GM18858 (cell line): ENCODE data around the gene KMT5B.

ENCODE experiments used
- ATAC-seq: cut with Tn5 transposase; IDR thresholded peaks from one replicate; pipeline ENCODE4 v1.9.1; 2021; ENCODE audit not compliant: unreplicated experiment

The KMT5B gene

GRCh38 chr11:68121067-68121899 lies 91.8 kb downstream of the KMT5B start, which contains the start of gene CHKA:
Gene CHKA (minus strand): TSS chr11:68121388. CDS start chr11:68121177, 211 bp downstream.
- peak; percentile 52 for ATAC-seq

GRCh38 chr11:68120273-68121066 lies 92.6 kb downstream of the KMT5B start:
- ATAC-seq, result no peak

- ATAC-seq, result no peak
Observed at GRCh38 chr11:68118706-68119448, 94.2 kb downstream of the KMT5B start.

DNA sequence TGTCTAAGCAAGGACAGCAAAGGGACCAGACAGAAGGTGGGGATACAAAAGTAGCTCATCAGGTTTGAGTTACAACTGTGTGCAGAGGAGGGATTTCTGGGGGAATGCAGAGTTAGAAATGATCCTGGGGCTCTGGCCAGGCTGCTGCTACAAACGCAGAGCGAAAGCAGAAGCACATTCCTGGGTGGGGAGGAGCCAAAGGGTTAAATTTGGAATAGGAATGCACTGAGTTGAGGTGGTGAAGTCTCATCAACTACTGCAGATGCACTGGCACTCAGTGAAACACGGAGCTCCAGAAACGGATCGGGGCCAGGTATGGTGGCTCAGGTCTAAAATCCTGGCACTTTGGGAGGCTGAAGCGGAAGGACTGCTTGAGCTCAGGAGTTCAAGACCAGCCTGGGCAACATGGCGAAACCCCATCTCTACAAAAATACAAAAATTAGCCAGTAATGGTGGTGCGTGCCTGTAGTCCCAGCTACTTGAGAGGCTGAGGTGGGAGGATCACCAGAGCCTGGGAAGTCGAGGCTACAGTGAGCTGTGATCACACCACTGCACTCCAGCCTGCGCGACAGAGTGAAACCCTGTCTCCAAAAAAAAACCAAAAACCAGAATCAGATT lies 95.1 kb downstream of the KMT5B start:
- ATAC-seq, result no peak

DNA sequence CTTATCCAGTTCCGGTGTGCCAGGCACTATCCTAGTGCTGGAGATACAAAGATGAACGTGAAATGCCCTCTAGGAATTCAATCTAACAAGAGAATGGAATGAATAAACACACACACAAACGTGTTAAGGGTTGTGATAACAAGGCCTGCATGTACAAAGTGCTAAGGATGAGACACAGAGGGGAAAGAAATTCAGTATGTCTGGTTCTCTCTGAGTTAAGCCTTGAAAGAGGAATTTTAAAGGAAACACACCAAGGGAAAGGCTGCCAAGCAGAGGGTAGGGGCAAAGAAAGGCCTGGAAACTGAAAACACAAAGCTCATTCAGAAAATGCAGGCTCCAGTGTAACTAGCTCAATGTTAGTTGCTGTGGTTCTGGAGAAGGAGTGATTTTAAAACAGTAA lies 96.1 kb downstream of the KMT5B start:
- ATAC-seq, result no peak

DNA sequence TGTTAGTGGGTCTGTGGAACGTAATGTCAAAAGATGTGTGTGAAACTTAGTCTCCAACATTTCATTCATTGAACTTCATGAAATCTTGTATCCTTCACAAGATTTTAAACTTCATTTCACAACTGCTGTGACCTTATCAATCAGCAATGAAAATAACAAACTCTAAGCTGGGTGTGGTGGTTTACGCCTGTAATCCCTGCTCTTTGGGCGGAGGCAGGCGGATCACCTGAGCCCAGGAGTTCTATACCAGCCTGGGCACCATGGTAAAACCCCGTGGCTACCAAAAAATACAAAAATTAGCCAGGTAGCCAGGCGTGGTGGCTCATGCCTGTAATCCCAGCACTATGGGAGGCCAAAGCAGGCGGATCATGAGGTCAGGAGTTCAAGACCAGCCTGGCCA lies 97.0 kb downstream of the KMT5B start:
- ATAC-seq, result no peak

DNA sequence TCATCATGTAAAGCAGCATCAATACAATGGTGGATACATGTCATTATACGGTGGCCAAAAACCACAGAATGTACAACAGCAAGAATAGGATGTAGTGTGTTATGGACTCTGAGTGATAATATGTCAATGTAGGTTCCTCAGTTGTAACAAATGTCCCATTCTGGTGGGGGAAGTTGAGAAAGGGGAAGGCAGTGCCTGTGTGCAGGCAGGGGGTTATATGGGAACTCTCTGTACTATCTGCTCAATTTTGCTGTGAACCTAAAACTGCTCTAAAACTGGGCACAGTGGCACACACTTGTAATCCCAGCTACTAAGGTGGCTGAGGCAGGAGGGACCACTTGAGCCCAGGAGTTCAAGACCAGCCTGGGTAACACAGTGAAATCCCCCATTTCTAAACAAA lies 97.8 kb downstream of the KMT5B start:
- ATAC-seq, result no peak

- no peak for ATAC-seq
Observed at GRCh38 chr11:68113986-68114385, 99.1 kb downstream of the KMT5B start.

DNA sequence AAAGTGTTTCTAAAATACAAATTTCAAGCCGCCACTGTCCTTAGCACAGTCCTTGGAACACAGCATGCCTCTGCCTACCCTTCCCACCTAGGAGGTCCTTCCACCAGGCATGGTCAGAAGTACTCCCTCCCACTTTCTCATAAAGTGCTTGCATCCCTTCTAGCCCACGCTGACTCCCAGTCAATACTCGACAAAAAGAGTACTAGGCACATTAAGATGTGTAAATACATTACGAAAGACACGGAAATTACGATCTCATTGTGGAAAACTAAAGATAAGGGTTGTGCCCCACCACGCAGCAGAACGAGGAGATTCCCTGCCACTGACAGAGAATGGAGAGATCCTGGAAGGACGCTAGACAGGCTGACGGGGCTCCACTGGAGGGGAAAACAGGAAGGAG lies 105.4 kb downstream of the KMT5B start:
- ATAC-seq, result no peak

- no peak for ATAC-seq
Observed at GRCh38 chr11:68106165-68106940, 106.7 kb downstream of the KMT5B start.
